K562 (cell line): ENCODE measurements around the gene TNNT3. TPM values are rescaled to one million over a fixed set of nuclear protein-coding genes. Genes with fewer than 3 reads are reported as not detected.
A peak's percentile ranks its signal among the peaks of the same experiment; 100 is the strongest.

Source experiments
- BCL6 ChIP-seq: fragments of 250-450 bp; sonication (Bioruptor Pico); IDR thresholded peaks from 2 replicates; pipeline ENCODE4 v1.4.0; 2020
- C11orf30 ChIP-seq: fragments of 450-650 bp; IDR thresholded peaks from 2 replicates; pipeline ENCODE4 v1.6.1; 2016; ENCODE audit warnings: low read depth, mild to moderate bottlenecking
- CTBP1 ChIP-seq: fragments of 450-650 bp; IDR thresholded peaks from 2 replicates; pipeline ENCODE4 v1.6.1; 2016; ENCODE audit warnings: borderline replicate concordance
- KDM4B ChIP-seq, 2 experiments: fragments of 450-650 bp in 1 of 2; sonication (generic) in 1 of 2; IDR thresholded peaks; 2 replicates each; pipeline ENCODE4 v1.6.1; 2016 to 2017; ENCODE audit warnings: borderline replicate concordance in 2 of 2, antibody characterized with exemption in 1 of 2, low read depth in 1 of 2, mild to moderate bottlenecking in 1 of 2
- NFXL1 ChIP-seq: fragments of 450-650 bp; formaldehyde crosslinking; IDR thresholded peaks from 2 replicates; pipeline ENCODE4 v1.4.0; 2021; ENCODE audit warnings: mild to moderate bottlenecking
- POLR2H ChIP-seq: IDR thresholded peaks from 2 replicates; pipeline ENCODE4 v1.6.1; 2016; ENCODE audit warnings: missing genetic modification characterization, low read depth, mild to moderate bottlenecking, control low read depth, missing compliant biosample characterization, moderate library complexity
- PPARD ChIP-seq: fragments of 250-450 bp; sonication (Bioruptor Pico); IDR thresholded peaks from 2 replicates; pipeline ENCODE4 v1.8.0; 2022; ENCODE audit warnings: inconsistent platforms, mild to moderate bottlenecking, moderate library complexity
- RBBP5 ChIP-seq: fragments of 200-600 bp; sonication (generic); IDR thresholded peaks from 2 replicates; pipeline ENCODE4 v1.6.1; 2012; ENCODE audit warnings: borderline replicate concordance, mild to moderate bottlenecking, low read length, control low read depth, inconsistent platforms; ENCODE audit not compliant: insufficient read depth, poor library complexity, severe bottlenecking
- RHOXF2B ChIP-seq: fragments of 250-450 bp; sonication (Bioruptor Pico); conservative IDR thresholded peaks from 2 replicates; pipeline ENCODE4 v1.5.1; 2021
- TAF9B ChIP-seq: fragments of 450-650 bp; IDR thresholded peaks from 2 replicates; pipeline ENCODE4 v1.6.1; 2018; ENCODE audit warnings: mild to moderate bottlenecking; ENCODE audit not compliant: partially characterized antibody
- TEAD1 ChIP-seq, 2 experiments: fragments of 450-650 bp in 1 of 2; sonication (generic) in 1 of 2; formaldehyde crosslinking; IDR thresholded peaks; 2 replicates each; pipeline versions ENCODE4 v1.4.0 to v1.8.0; 2020 to 2022; ENCODE audit warnings: mild to moderate bottlenecking in 2 of 2, missing genetic modification reagents in 1 of 2
- ZBTB7A ChIP-seq: IDR thresholded peaks from 2 replicates; pipeline ENCODE4 v1.6.1; 2011; ENCODE audit warnings: low read depth, mild to moderate bottlenecking, low read length, moderate library complexity, borderline replicate concordance; ENCODE audit not compliant: control insufficient read depth
- ZEB2 ChIP-seq: fragments of 450-650 bp; IDR thresholded peaks from 2 replicates; pipeline ENCODE4 v1.6.1; 2016
- ZNF143 ChIP-seq: sonication (generic); formaldehyde crosslinking; IDR thresholded peaks from 2 replicates; pipeline ENCODE4 v1.9.0; 2022; ENCODE audit warnings: mild to moderate bottlenecking, missing genetic modification reagents
- ZNF24 ChIP-seq: fragments of 450-650 bp; IDR thresholded peaks from 2 replicates; pipeline ENCODE4 v1.6.1; 2016
- ZNF282 ChIP-seq: sonication (generic); formaldehyde crosslinking; IDR thresholded peaks from 2 replicates; pipeline ENCODE4 v1.8.1; 2023; ENCODE audit warnings: missing genetic modification reagents
- ZNF75A ChIP-seq: fragments of 450-650 bp; formaldehyde crosslinking; IDR thresholded peaks from 2 replicates; pipeline ENCODE4 v1.4.0; 2020; ENCODE audit warnings: mild to moderate bottlenecking
- ZSCAN32 ChIP-seq: fragments of 450-650 bp; formaldehyde crosslinking; IDR thresholded peaks from 2 replicates; pipeline ENCODE4 v1.4.0; 2020; ENCODE audit warnings: mild to moderate bottlenecking, moderate library complexity
- polyA plus RNA-seq, 8 experiments: library from polyadenylated mRNA; depleted of rRNA in 4 of 8; stranded (reverse) in 5 of 8; unstranded in 3 of 8; fragments of >200 nt; fragmentation: Nextera tagmentation in 2 of 8; fragmentation: Illumina TruSeq in 1 of 8; extraction: Ambion mirVana in 2 of 8; extraction: Trizol in 1 of 8; gene quantifications; 2 replicates each; pipeline versions ENCODE4 v1.2.1 to v1.2.3, GENCODE V29; 2011 to 2014; ENCODE audit warnings: inconsistent platforms in 1 of 8, missing spikeins in 1 of 8
- total RNA-seq, 7 experiments: library from RNA; depleted of rRNA in 6 of 7; stranded (reverse); fragments of >200 nt in 6 of 7; fragmentation: Illumina TruSeq in 2 of 7; extraction: Trizol in 2 of 7; gene quantifications; 2 replicates each; pipeline versions ENCODE4 v1.2.1 to v1.2.3, GENCODE V29; 2011 to 2021; ENCODE audit warnings: low replicate concordance in 1 of 7
- TF ChIP-seq, protein P1 (sequence below): fragments of 450-650 bp; conservative IDR thresholded peaks from 2 replicates; pipeline ENCODE4 v1.6.1; 2016; ENCODE audit warnings: missing genetic modification characterization, low read depth, mild to moderate bottlenecking, control low read depth, missing compliant biosample characterization
- TF ChIP-seq, protein P2 (sequence below): fragments of 450-650 bp; formaldehyde crosslinking; IDR thresholded peaks from 2 replicates; pipeline ENCODE4 v1.4.0; 2020; ENCODE audit warnings: mild to moderate bottlenecking, moderate library complexity
- TF ChIP-seq, protein P3 (sequence below): fragments of 250-450 bp; sonication (Bioruptor Pico); IDR thresholded peaks from 2 replicates; pipeline ENCODE4 v1.8.0; 2022; ENCODE audit warnings: moderate library complexity, mild to moderate bottlenecking, inconsistent platforms

Gene TNNT3
- total and polyA plus RNA-seq, 9 of the 15 experiments (the other 6 are each of a cell fraction or from before 2014, with no cell fraction given), result 0.10 TPM; not detected in 8

DNA sequence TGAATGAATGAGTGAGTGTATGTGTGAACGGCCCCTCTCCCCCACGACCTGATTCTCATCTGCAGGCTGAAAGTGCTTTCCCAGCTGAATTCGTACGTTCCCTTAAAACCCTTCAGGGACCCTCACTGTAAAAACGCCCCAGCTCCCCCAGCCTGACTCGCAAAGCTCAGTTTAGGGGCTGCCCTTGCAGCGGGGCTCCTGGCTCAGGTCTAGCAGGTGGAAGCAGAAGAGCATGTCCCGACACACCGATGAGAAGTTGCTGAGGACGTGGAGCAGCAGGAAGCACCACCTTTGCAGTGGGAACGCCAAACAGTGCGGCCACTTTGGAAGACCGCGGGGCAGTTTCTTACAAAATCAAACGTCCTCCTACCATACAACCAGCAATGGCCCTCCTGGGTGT lies 24.1 kb downstream of the TNNT3 start (continued):
- TF ChIP-seq, protein P1, sequence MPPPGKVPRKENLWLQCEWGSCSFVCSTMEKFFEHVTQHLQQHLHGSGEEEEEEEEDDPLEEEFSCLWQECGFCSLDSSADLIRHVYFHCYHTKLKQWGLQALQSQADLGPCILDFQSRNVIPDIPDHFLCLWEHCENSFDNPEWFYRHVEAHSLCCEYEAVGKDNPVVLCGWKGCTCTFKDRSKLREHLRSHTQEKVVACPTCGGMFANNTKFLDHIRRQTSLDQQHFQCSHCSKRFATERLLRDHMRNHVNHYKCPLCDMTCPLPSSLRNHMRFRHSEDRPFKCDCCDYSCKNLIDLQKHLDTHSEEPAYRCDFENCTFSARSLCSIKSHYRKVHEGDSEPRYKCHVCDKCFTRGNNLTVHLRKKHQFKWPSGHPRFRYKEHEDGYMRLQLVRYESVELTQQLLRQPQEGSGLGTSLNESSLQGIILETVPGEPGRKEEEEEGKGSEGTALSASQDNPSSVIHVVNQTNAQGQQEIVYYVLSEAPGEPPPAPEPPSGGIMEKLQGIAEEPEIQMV (tag), result no peak
- TF ChIP-seq CTBP1 (no peak), RHOXF2B (CRISPR knock-in tag) (no peak), ZNF24 (peak; percentile 85), POLR2H (tag) (no peak), RBBP5 (no peak), ZNF75A (CRISPR knock-in tag) (no peak), TEAD1 (CRISPR knock-in tag; IDR thresholded peaks at IDR 0.05) (0 out of 4 replicates have a peak, but pooled peaks of 1 of the 2 experiments have one; percentile 45), C11orf30 (no peak), ZNF282 (CRISPR knock-in tag) (no peak), ZNF143 (0 out of 2 replicates have a peak, but pooled peaks have one; percentile 19), ZBTB7A (0 out of 2 replicates have a peak, but pooled peaks have one; percentile 26), PPARD (no peak), TAF9B (no peak), NFXL1 (CRISPR knock-in tag) (no peak), ZEB2 (no peak), KDM4B (IDR thresholded peaks at IDR 0.05; ENCODE audit: borderline replicate concordance in 2 of 2, low read depth in 1 of 2) (no peak), BCL6 (CRISPR knock-in tag) (no peak), ZSCAN32 (CRISPR knock-in tag) (no peak)
- TF ChIP-seq, protein P2, sequence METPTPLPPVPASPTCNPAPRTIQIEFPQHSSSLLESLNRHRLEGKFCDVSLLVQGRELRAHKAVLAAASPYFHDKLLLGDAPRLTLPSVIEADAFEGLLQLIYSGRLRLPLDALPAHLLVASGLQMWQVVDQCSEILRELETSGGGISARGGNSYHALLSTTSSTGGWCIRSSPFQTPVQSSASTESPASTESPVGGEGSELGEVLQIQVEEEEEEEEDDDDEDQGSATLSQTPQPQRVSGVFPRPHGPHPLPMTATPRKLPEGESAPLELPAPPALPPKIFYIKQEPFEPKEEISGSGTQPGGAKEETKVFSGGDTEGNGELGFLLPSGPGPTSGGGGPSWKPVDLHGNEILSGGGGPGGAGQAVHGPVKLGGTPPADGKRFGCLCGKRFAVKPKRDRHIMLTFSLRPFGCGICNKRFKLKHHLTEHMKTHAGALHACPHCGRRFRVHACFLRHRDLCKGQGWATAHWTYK (CRISPR knock-in tag), result no peak
- TF ChIP-seq, protein P3, sequence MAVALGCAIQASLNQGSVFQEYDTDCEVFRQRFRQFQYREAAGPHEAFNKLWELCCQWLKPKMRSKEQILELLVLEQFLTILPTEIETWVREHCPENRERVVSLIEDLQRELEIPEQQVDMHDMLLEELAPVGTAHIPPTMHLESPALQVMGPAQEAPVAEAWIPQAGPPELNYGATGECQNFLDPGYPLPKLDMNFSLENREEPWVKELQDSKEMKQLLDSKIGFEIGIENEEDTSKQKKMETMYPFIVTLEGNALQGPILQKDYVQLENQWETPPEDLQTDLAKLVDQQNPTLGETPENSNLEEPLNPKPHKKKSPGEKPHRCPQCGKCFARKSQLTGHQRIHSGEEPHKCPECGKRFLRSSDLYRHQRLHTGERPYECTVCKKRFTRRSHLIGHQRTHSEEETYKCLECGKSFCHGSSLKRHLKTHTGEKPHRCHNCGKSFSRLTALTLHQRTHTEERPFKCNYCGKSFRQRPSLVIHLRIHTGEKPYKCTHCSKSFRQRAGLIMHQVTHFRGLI (CRISPR knock-in tag), result no peak
